ENCODE data around the gene SREBF2.

SREBF2 gene

GRCh38 chr22:41821471-41822316 lies 11.2 kb upstream of the SREBF2 start:
- intact Hi-C loops (cut with DNase I; ENCODE audit: low total_unique reads): no loop called here
- no peak for DNase-seq
- Histone ChIP-seq H3K4me3 (no peak overlapping the region), H3K27me3 (no peaks in the 10 kb centered on the region), H3K4me1 (peaks cover 0 to 17% (median 6%) of the 10 kb centered on the region in 4 donors), H3K27ac (no peak overlapping the region), H3K36me3 (peaks cover 0 to 29% (median 0%) of the 10 kb centered on the region in 3 donors), H3K9me3 (no peaks in the 10 kb centered on the region)
- TF ChIP-seq CTCF (IDR thresholded peaks at IDR 0.05): no peak

GRCh38 chr22:41822317-41823057 lies 10.4 kb upstream of the SREBF2 start:
- Histone ChIP-seq H3K4me1 (peaks cover 0 to 20% (median 6%) of the 10 kb centered on the region in 4 donors), H3K9me3 (no peaks in the 10 kb centered on the region), H3K4me3 (no peak overlapping the region), H3K27ac (no peak overlapping the region), H3K36me3 (peaks cover 0 to 28% (median 0%) of the 10 kb centered on the region in 3 donors), H3K27me3 (no peaks in the 10 kb centered on the region)
- no peak for DNase-seq
- intact Hi-C loops (cut with DNase I; ENCODE audit: low total_unique reads): no loop called here
- peak; percentile 22 to 34 for TF ChIP-seq CTCF (IDR thresholded peaks at IDR 0.05)

GRCh38 chr22:41823797-41824196 lies 9.1 kb upstream of the SREBF2 start:
- TF ChIP-seq CTCF (IDR thresholded peaks at IDR 0.05): no peak
- Histone ChIP-seq H3K9me3 (no peaks in the 10 kb centered on the region), H3K27me3 (no peaks in the 10 kb centered on the region), H3K4me1 (peaks cover 0 to 20% (median 6%) of the 10 kb centered on the region in 4 donors), H3K4me3 (no peak overlapping the region), H3K36me3 (peaks cover 0 to 21% (median 0%) of the 10 kb centered on the region in 3 donors), H3K27ac (no peak overlapping the region)
- intact Hi-C loops (cut with DNase I; ENCODE audit: low total_unique reads): no loop called here
- DNase-seq: no peak

- no peaks in the 10 kb centered on the region for H3K27me3 ChIP-seq
- H3K4me3 ChIP-seq: no peak overlapping the region
- no peaks in the 10 kb centered on the region for H3K9me3 ChIP-seq
- peak overlapping the region; percentile 21 to 27 for H3K27ac ChIP-seq
- intact Hi-C loops (cut with DNase I; ENCODE audit: low total_unique reads): loop anchor here (5.0 kb wide), 1 partner anchor 122 kb away; the partner anchor contains the start of gene CENPM
- H3K36me3 ChIP-seq: peaks cover 0 to 13% (median 0%) of the 10 kb centered on the region in 3 donors
- TF ChIP-seq CTCF (IDR thresholded peaks at IDR 0.05): no peak
- peaks cover 0 to 20% (median 6%) of the 10 kb centered on the region in 4 donors for H3K4me1 ChIP-seq
- no peak for DNase-seq
Observed at GRCh38 chr22:41825376-41825775, 7.5 kb upstream of the SREBF2 start.

- Histone ChIP-seq H3K27ac (peak overlapping the region in 1 of 2 donors; percentile 27), H3K4me1 (peaks cover 0 to 20% (median 6%) of the 10 kb centered on the region in 4 donors), H3K4me3 (no peak overlapping the region), H3K27me3 (no peaks in the 10 kb centered on the region), H3K9me3 (no peaks in the 10 kb centered on the region), H3K36me3 (peaks cover 0 to 13% (median 0%) of the 10 kb centered on the region in 3 donors)
- TF ChIP-seq CTCF (IDR thresholded peaks at IDR 0.05): no peak
- intact Hi-C loops (cut with DNase I; ENCODE audit: low total_unique reads): loop anchor here (5.0 kb wide), 1 partner anchor 121 kb away; the partner anchor contains the start of gene CENPM
- DNase-seq: no peak
Observed at GRCh38 chr22:41826021-41826420, 6.9 kb upstream of the SREBF2 start.

All from tibial artery (tissue), 4 donors.